RPMI7951 (cell line): ENCODE results near the gene P2RX7. TPM values are rescaled to one million over a fixed set of nuclear protein-coding genes. Genes with fewer than 3 reads are reported as not detected.

Experiments used
- DNase-seq: peaks from one replicate; pipeline ENCODE4 v3.0.0-alpha.2; 2012; ENCODE audit warnings: low read depth
- total RNA-seq: library from RNA; depleted of rRNA; stranded (reverse); fragments of >200 nt; shearing (Covaris generic); gene quantifications from 2 replicates; pipeline ENCODE4 v1.2.3, GENCODE V29; 2014; rRNA removed

Gene P2RX7
- total RNA-seq, 1 experiment from 2014 or later: 5.0 TPM

GRCh38 chr12:121228919-121229665, 96.4 kb downstream of the P2RX7 start:
- DNase-seq: no peak

GRCh38 chr12:121229826-121230537, 97.3 kb downstream of the P2RX7 start:
- peak; percentile 69 for DNase-seq

- DNase-seq: no peak
Measured at GRCh38 chr12:121230538-121230907, 97.8 kb downstream of the P2RX7 start.

DNA sequence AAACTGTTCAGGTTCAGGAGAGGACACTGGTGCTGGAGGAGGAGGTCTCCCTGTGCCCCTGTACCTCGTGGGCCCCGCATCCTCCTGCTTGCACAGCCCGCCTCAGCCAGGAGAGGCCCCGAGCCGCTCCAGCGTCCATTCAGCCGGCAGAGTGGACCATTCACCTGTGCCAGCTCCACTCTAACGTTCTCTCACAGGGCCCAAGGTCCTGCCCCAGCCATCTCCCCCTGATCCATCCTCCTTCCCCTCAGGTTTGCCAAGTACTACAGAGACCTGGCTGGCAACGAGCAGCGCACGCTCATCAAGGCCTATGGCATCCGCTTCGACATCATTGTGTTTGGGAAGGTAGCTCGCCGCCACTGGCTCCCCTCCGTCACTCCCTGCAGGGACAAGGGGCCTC, 99.5 kb downstream of the P2RX7 start:
- no peak for DNase-seq

DNA sequence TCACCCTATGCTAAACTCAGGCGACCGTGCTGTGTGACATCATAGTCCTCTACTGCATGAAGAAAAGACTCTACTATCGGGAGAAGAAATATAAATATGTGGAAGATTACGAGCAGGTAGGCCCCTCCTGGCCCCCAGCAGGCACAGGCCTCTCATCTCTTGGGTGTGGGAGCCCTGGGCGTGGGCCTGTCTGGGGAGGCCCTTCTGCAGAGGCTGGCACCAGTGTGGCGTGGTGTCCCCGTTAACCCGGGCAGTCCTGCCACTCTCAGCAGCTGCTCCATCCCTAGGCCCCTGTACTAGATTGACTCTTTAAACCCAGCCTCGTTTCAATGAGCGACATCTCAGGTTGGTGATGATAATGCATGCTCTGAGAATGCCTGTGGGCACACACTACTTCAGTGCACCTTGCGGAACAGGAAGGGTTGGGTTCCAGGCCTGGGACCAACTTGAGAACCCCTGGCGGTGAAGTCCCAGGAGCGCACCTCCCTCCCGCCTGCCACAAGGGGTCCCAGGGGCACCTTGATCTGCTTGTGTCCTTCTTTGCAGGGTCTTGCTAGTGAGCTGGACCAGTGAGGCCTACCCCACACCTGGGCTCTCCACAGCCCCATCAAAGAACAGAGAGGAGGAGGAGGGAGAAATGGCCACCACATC, 100.4 kb downstream of the P2RX7 start:
- no peak for DNase-seq

- DNase-seq: no peak
Measured at GRCh38 chr12:121233628-121234020, 100.9 kb downstream of the P2RX7 start.

- no peak for DNase-seq
Measured at GRCh38 chr12:121236776-121237175, 104.1 kb downstream of the P2RX7 start.

- DNase-seq: no peak
Measured at GRCh38 chr12:121237415-121237814, 104.7 kb downstream of the P2RX7 start.

Other genes with a start within 250 kb of the P2RX7 start
- 7.1 and 8.4 TPM in 2 replicates for gene SPPL3, start 228.5 kb upstream of the P2RX7 start, total RNA-seq
- gene HNF1A, start 154.3 kb upstream of the P2RX7 start, total RNA-seq: not detected in 2 replicates
- 10.0 and 11.3 TPM in 2 replicates for gene C12orf43, start 116.4 kb upstream of the P2RX7 start, total RNA-seq
- gene OASL, start 93.6 kb upstream of the P2RX7 start, total RNA-seq: 2.9 and 3.0 TPM in 2 replicates
- 8.9 and 10.1 TPM in 2 replicates for gene P2RX4, start 77.3 kb downstream of the P2RX7 start, total RNA-seq
- 5.8 and 6.4 TPM in 2 replicates for gene CAMKK2, start 163.8 kb downstream of the P2RX7 start, total RNA-seq
- 137 and 152 TPM in 2 replicates for gene ANAPC5, start 219.5 kb downstream of the P2RX7 start, total RNA-seq